ENCODE measurements around the gene SEPTIN1.

The SEPTIN1 gene

DNA sequence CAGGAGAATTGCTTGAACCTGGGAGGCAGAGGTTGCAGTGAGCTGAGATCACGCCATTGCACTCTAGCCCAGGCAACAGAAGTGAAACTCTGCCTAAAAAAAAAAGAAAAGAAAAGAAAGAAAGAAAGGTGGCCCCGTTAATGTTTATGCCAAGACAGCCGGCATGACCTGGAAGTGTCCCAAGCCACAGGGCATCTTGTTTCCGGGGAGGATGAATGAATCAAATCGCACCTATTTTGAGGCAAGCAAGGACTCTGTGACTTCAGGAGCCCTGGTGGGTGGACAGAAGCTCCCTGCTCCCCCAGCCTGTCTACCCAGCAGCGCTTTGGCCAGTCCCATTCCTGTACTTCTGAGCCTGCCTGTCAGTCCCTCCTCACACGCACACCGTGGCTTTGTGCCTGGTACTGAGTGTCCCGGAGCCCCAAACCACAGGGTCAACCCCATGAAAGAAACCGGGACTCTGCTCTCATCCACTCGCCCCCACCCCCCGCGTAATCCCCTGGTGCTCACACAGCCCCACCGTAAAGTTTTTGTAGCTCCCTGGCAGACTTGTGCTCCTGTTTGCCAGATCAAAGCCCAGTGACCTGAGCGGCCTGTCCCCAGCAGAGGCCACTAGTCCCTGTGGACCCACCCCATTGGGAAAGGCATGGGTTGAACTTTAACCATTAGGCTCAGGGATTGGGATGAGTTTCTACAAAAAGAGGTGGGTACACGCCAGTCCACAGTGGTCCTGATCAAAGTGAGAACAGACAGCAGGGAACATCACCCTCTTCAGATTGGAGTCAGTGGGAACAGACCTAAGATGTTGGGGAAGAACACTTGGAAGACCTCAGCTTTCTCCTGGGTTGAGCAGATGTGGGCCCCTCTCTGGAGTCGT, 46.5 kb downstream of the SEPTIN1 start:
- DNase-seq, result no peak

- peak; percentile 63 to 86 for DNase-seq
These were observed 47.2 kb downstream of the SEPTIN1 start for GRCh38 chr16:30335028-30335597.

- peak; percentile 69 to 70 for DNase-seq
These were observed 47.8 kb downstream of the SEPTIN1 start for GRCh38 chr16:30334473-30334989.
